Stimulated activated CD8-positive, alpha-beta memory T cell treated with anti-CD3 and anti-CD28 coated beads, Interleukin-12 subunit alpha, Interleukin-12 subunit beta, amount 100 ng/mL, for 24 hours (primary cell): Measurements from ENCODE around the gene NTSR1.

Experiments used
- DNase-seq: peaks from one replicate; pipeline ENCODE4 v3.0.0-alpha.2; 2020; ENCODE audit errors: extremely low read depth

The NTSR1 gene

GRCh38 chr20:62755817-62756724 lies 47.4 kb downstream of the NTSR1 start:
- no peak for DNase-seq

GRCh38 chr20:62758226-62758912 lies 49.7 kb downstream of the NTSR1 start:
- DNase-seq: no peak

GRCh38 chr20:62759981-62760431 lies 51.4 kb downstream of the NTSR1 start:
- no peak for DNase-seq

GRCh38 chr20:62760471-62760855 lies 51.8 kb downstream of the NTSR1 start:
- DNase-seq: no peak

GRCh38 chr20:62760856-62761758 lies 52.5 kb downstream of the NTSR1 start:
- no peak for DNase-seq

- no peak for DNase-seq
Measured at GRCh38 chr20:62761759-62762131, 53.1 kb downstream of the NTSR1 start.

GRCh38 chr20:62762376-62762775 lies 53.7 kb downstream of the NTSR1 start:
- DNase-seq: no peak

GRCh38 chr20:62762801-62763368 lies 54.2 kb downstream of the NTSR1 start:
- no peak for DNase-seq

- no peak for DNase-seq
Measured at GRCh38 chr20:62763404-62763803, 54.8 kb downstream of the NTSR1 start.

GRCh38 chr20:62764156-62764935 lies 55.7 kb downstream of the NTSR1 start:
- no peak for DNase-seq

- DNase-seq: no peak
Measured at GRCh38 chr20:62765021-62765420, 56.4 kb downstream of the NTSR1 start.

- DNase-seq: no peak
Measured at GRCh38 chr20:62765432-62766070, 56.9 kb downstream of the NTSR1 start.

GRCh38 chr20:62766071-62766450 lies 57.4 kb downstream of the NTSR1 start:
- no peak for DNase-seq

- DNase-seq: no peak
Measured at GRCh38 chr20:62766716-62767115, 58.1 kb downstream of the NTSR1 start.

- DNase-seq: no peak
Measured at GRCh38 chr20:62768234-62768546, 59.6 kb downstream of the NTSR1 start.

GRCh38 chr20:62768551-62769287 lies 60.1 kb downstream of the NTSR1 start:
- DNase-seq: no peak

GRCh38 chr20:62769346-62770071 lies 60.9 kb downstream of the NTSR1 start:
- no peak for DNase-seq

- no peak for DNase-seq
Measured at GRCh38 chr20:62770111-62770910, 61.7 kb downstream of the NTSR1 start.
